Measurements from ENCODE around the gene ZBTB45.
A peak's percentile ranks its signal among the peaks of the same experiment; 100 is the strongest.
"Not testable (repeated sequence)": the region's sequence is repeated elsewhere in the genome, so short reads cannot be mapped to it uniquely, and the experiment has no call there.

The ZBTB45 gene

DNA sequence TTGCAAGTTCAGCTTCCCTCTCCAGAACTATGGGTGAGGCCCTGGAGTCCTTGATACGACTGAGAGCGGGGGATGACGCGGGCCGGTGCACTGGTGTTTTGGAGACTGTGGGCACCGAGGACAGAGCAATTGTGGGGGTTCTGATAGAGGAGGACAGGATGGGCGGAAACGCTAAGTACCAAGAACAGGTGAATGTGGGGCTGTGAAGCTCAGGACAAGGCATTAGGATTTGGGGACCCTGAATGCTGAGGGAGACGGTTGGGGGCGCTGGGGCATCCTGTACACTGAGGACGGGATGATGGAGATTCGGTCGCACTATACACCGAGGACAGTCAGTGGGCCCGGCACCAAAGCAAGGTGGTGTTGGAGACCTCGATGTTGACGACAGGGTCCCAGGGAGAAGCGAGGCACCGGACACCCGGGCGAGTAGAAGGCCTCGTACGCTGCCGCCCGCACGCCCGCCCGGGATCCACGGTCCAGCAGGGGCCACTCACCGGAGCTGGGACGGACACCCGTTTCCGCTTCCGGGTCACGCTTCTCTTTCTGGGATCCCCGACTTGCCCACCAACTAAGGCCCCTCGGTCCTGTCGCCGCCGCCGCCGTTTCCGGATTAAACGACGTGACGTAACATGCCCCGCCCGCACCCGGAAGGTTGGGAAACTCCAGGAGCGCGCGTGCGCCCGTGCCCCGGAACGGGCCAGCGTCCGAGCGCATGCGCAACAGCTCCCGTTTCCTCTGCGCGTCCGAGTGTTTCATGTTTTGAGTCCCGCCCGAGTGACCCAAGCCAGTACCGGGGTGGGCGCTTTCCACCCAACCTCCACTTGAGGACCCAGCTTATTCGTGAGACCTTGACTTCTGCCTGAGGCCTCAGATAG lies 35.1 kb upstream of the ZBTB45 start, which contains the start of gene CHMP2A:
Gene CHMP2A, minus strand, starts transcription at position 612 of the 875 bp plus-strand sequence. CDS start 893 bp downstream, outside the sequence.
- DNase-seq = peak; percentile 98

- no peak for DNase-seq
Observed at GRCh38 chr19:58553799-58554493, 34.3 kb upstream of the ZBTB45 start.

DNA sequence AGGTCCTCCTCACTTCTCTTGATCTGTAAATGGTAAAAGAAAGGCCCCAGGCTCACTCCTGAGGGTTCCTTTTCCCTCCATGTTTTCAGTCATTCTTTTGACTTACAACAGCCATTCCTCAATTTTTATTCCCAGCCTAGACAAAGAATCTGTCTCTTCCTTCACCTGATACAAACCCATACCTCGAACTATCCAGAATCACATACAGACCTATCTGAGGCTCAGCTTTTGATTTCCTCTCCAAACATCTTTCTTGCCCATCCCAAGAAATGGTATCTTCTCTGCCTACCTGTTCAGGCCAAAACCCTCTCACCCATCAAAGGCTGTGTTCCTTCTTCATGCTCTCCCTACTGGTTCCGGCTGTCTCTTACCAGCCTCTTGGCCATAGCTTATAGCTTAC lies 33.0 kb upstream of the ZBTB45 start:
- no peak for DNase-seq

DNA sequence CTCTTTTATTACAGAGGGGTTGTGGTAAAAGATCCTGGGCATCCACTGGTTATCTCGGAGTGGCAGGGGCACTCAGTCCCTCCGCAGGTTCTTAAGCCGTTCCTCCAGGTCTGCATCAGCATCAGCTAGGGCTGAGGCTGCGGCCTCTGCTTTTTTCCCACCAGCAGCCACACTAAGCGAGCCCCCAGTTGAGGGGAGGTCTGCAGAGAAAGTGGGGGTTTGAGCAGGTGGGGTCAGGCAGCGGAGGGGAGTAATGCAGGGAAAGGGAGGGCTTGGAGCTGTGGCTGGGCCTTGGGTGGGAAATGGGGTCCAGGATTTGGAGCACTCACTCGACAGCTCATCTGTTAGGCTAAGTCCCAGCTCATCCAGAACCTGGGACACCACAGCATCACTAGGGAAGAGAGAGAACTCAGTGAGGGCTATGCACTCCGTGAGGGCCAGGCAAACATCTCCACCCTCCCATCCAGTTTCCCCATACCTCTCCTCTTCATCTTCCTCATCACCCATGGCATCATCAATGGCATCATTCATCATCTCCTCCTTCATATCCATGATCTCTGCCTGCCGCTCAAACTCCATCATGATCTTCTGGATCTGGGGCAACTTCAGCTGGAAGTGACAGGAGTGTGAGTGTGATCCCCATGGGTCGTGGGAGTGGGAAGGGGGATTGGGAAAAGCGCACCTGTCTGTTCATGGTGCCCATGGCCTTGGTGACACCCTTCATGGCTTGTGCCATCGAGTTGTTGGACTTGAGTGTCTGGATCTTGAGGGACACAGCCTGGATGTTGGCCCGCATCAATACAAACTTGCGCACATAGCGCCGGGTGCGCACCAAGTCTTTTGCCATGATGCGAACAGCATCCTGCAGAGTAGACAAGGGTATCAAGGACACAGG lies 32.2 kb upstream of the ZBTB45 start:
- no peak for DNase-seq

DNA sequence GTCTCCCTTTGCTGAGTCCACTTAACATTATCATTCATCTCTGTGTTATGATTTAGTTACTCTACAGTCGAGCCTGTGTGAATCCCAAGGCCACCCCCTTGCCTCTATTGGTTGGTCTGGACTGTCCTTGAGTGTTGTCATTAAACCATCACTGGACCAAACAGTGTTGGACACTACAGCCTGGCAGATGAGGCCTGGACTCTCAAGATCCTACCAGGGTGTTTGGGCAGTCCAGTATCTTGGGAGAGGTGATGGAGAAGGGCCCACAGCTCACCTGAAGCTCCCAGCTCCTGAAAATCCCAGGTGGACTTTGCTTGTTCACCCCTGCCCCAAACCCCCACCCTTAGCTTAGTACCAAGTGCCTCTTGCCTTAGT lies 31.5 kb upstream of the ZBTB45 start:
- DNase-seq = no peak

DNA sequence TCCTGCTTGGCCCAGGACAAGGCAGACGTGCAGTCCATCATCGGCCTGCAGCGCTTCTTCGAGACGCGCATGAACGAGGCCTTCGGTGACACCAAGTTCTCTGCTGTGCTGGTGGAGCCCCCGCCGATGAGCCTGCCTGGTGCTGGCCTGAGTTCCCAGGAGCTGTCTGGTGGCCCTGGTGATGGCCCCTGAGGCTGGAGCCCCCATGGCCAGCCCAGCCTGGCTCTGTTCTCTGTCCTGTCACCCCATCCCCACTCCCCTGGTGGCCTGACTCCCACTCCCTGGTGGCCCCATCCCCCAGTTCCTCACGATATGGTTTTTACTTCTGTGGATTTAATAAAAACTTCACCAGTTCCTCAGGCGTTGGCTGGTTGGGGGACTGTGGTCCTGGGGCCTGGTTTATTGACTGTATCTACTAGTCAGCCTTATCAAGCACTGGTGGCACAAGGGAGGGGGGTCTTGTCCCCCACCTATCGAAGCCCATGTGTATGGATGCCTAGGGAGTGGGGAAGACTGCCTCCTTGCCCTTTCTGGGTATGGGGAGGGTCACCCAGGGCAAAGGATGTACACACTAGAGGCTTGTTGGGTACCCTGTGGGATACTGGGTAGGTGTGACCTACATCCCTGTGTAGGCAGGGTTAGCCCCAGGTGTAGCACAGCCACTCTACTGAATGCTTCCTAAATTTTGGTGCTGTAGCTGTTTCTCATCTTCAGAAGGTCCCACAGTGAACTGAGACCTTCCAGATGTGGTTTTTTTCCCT lies 30.9 kb upstream of the ZBTB45 start:
- DNase-seq = no peak

- no peak for DNase-seq
Observed at GRCh38 chr19:58549664-58550361, 30.2 kb upstream of the ZBTB45 start.

GRCh38 chr19:58548859-58549663 lies 29.5 kb upstream of the ZBTB45 start:
- DNase-seq = no peak

GRCh38 chr19:58547323-58548312 lies 28.0 kb upstream of the ZBTB45 start:
- DNase-seq = no peak

- DNase-seq = no peak
Observed at GRCh38 chr19:58546019-58546530, 26.5 kb upstream of the ZBTB45 start.

- no peak for DNase-seq
Observed at GRCh38 chr19:58545286-58546018, 25.8 kb upstream of the ZBTB45 start.

GRCh38 chr19:58544591-58545285 lies 25.1 kb upstream of the ZBTB45 start:
- peak; percentile 84 for DNase-seq

GRCh38 chr19:58543826-58544590 lies 24.4 kb upstream of the ZBTB45 start, which contains the start of gene TRIM28:
TRIM28 (plus strand) TSS chr19:58544064; CDS start chr19:58544758, 694 bp downstream.
- peak; percentile 100 for DNase-seq

GRCh38 chr19:58542641-58543372 lies 23.2 kb upstream of the ZBTB45 start:
- DNase-seq = not testable (repeated sequence)

GRCh38 chr19:58539169-58539559 lies 19.6 kb upstream of the ZBTB45 start:
- not testable (repeated sequence) for DNase-seq
